GM12892 (cell line): ENCODE measurements around the gene TLE5. TPM values are rescaled to one million over a fixed set of nuclear protein-coding genes. Genes with fewer than 3 reads are reported as not detected.

Experiments
- DNase-seq: peaks from one replicate; pipeline ENCODE4 v3.0.0; 2011; ENCODE audit not compliant: insufficient read length
- FAIRE-seq: peaks from 2 replicates; lab custom pipeline; 2011; peaks lifted over from hg19 to GRCh38; lab: Jason Lieb, UNC
- POLR2A ChIP-seq: IDR thresholded peaks from 2 replicates; pipeline ENCODE4 v1.6.1; 2011; ENCODE audit warnings: low read depth, low read length, control low read depth
- POLR2AphosphoS5 ChIP-seq: IDR thresholded peaks from 2 replicates; pipeline ENCODE4 v1.6.1; 2011; ENCODE audit warnings: low read depth, low read length, control low read depth
- TAF1 ChIP-seq: IDR thresholded peaks from 2 replicates; pipeline ENCODE4 v1.6.1; 2011; ENCODE audit warnings: low read depth, mild to moderate bottlenecking, control low read depth, low read length, borderline replicate concordance
- polyA plus RNA-seq: library from polyadenylated mRNA; unstranded; fragments of >200 nt; gene quantifications from one replicate; pipeline ENCODE4 v1.2.1, GENCODE V29; 2012; ENCODE audit warnings: missing spikeins, inconsistent platforms; ENCODE audit not compliant: missing spikeins

TLE5 gene
- polyA plus RNA-seq = 137 TPM

- peak; percentile 83 for DNase-seq
- peak; percentile 89 for FAIRE-seq
- peak; percentile 41; the same call in 1 of the 2 replicates for TF ChIP-seq POLR2A
- no peak for TF ChIP-seq TAF1
- TF ChIP-seq POLR2AphosphoS5 = no peak
Observed at GRCh38 chr19:3062165-3063105, at the start of gene TLE5. TSS of gene TLE5 (minus strand) at chr19:3062495. CDS start at chr19:3062200, 295 bp downstream.

- no peak for DNase-seq
- TF ChIP-seq TAF1 = no peak
- FAIRE-seq = no peak
Observed at GRCh38 chr19:3111586-3112247, 49.4 kb upstream of the TLE5 start.

- TF ChIP-seq POLR2AphosphoS5 (no peak), TAF1 (no peak), POLR2A (no peak)
- DNase-seq (no peak), FAIRE-seq (no peak)
Observed at GRCh38 chr19:3110126-3110825, 48.0 kb upstream of the TLE5 start.

- FAIRE-seq (no peak), DNase-seq (no peak)
- no peak for TF ChIP-seq TAF1
- TF ChIP-seq POLR2AphosphoS5 = no peak
- no peak for TF ChIP-seq POLR2A
Observed at GRCh38 chr19:3109491-3109890, 47.2 kb upstream of the TLE5 start.

- peak; percentile 66 for DNase-seq
- no peak for TF ChIP-seq POLR2A
- TF ChIP-seq POLR2AphosphoS5 = no peak
- no peak for TF ChIP-seq TAF1
- FAIRE-seq = peak; percentile 94
Observed at GRCh38 chr19:3108775-3109174, 46.5 kb upstream of the TLE5 start.

GRCh38 chr19:3107658-3108057 is 45.4 kb upstream of the TLE5 start:
- FAIRE-seq (no peak), DNase-seq (no peak)
- TF ChIP-seq POLR2A (no peak), TAF1 (no peak)

GRCh38 chr19:3106509-3107141 is 44.3 kb upstream of the TLE5 start:
- TF ChIP-seq TAF1 (no peak), POLR2AphosphoS5 (no peak), POLR2A (no peak)
- FAIRE-seq = no peak

GRCh38 chr19:3105641-3106508 is 43.6 kb upstream of the TLE5 start:
- no peak for FAIRE-seq
- no peak for DNase-seq
- no peak for TF ChIP-seq POLR2AphosphoS5
- no peak for TF ChIP-seq TAF1
- TF ChIP-seq POLR2A = no peak

More at GRCh38 chr19:3106509-3107141, 44.3 kb upstream of the TLE5 start:
- no peak for DNase-seq

- TF ChIP-seq POLR2A (no peak), POLR2AphosphoS5 (no peak), TAF1 (no peak)
- no peak for DNase-seq
- no peak for FAIRE-seq
Observed at GRCh38 chr19:3104708-3104983, 42.4 kb upstream of the TLE5 start.

- FAIRE-seq = no peak
- DNase-seq = no peak
- TF ChIP-seq POLR2A (no peak), POLR2AphosphoS5 (no peak), TAF1 (no peak)
Observed at GRCh38 chr19:3102239-3103140, 40.2 kb upstream of the TLE5 start.
